ENCODE data around the gene UCP3. TPM values are rescaled to one million over a fixed set of nuclear protein-coding genes. Genes with fewer than 3 reads are reported as not detected.

The UCP3 gene
- total RNA-seq, 2 experiments from 2014 or later: 2.9 TPM

- DNase-seq (no peak), ATAC-seq (no peak)
- POLR2A ChIA-PET: interaction anchor here (1.6 kb wide), 1 partner anchor 22 kb away, joined by 7 read pairs; no protein-coding TSS in a partner anchor
- CTCF ChIA-PET: interaction anchor here (1.1 to 1.5 kb wide), 2 partner anchors 11 to 37 kb away, joined by 4 to 5 read pairs; no protein-coding TSS in a partner anchor
- Mint-ChIP-seq H3K9me3 (ENCODE audit: insufficient read depth) (no peaks in the 10 kb centered on the region), H3K4me1 (ENCODE audit: low read depth) (peaks cover 25% of the 10 kb centered on the region), H3K27ac (no peak overlapping the region), H3K4me3 (no peak overlapping the region), H3K27me3 (ENCODE audit: low read depth) (no peaks in the 10 kb centered on the region), H3K36me3 (ENCODE audit: low read depth) (peaks cover 35% of the 10 kb centered on the region)
Observed at GRCh38 chr11:74017631-74018030, 8.7 kb upstream of the UCP3 start.

GRCh38 chr11:74015919-74016684 lies 7.2 kb upstream of the UCP3 start:
- ATAC-seq (no peak), DNase-seq (no peak)
- peaks cover 44% of the 10 kb centered on the region for H3K36me3 Mint-ChIP-seq (ENCODE audit: low read depth)
- no peaks in the 10 kb centered on the region for H3K9me3 Mint-ChIP-seq (ENCODE audit: insufficient read depth)
- peaks cover 40% of the 10 kb centered on the region for H3K4me1 Mint-ChIP-seq (ENCODE audit: low read depth)
- no peaks in the 10 kb centered on the region for H3K27me3 Mint-ChIP-seq (ENCODE audit: low read depth)
- ChIA-PET POLR2A (interaction anchor here (0.9 to 1.5 kb wide), 3 partner anchors 11 to 34 kb away, joined by 3 to 6 read pairs (median 4); partner anchors contain the start of gene UCP2), CTCF (interaction anchor here (0.6 to 1.9 kb wide), 2 partner anchors 10 to 433 kb away, joined by 3 to 5 read pairs; no protein-coding TSS in a partner anchor)
- no peak overlapping the region for H3K4me3 Mint-ChIP-seq
- H3K27ac Mint-ChIP-seq: no peak overlapping the region

- Mint-ChIP-seq H3K4me1 (ENCODE audit: low read depth) (peaks cover 52% of the 10 kb centered on the region), H3K9me3 (ENCODE audit: insufficient read depth) (no peaks in the 10 kb centered on the region), H3K27me3 (ENCODE audit: low read depth) (no peaks in the 10 kb centered on the region), H3K27ac (peak overlapping the region; percentile 52), H3K36me3 (ENCODE audit: low read depth) (peaks cover 42% of the 10 kb centered on the region), H3K4me3 (no peak overlapping the region)
- POLR2A ChIA-PET: interaction anchor here (1.1 to 6.1 kb wide), 6 partner anchors 9 to 36 kb away, joined by 3 to 51 read pairs (median 4); partner anchors contain the start of gene UCP2
- ATAC-seq (no peak), DNase-seq (no peak)
- CTCF ChIA-PET: interaction anchor here (1.9 kb wide), 1 partner anchor 12 kb away, joined by 5 read pairs; no protein-coding TSS in a partner anchor
Observed at GRCh38 chr11:74014880-74015279, 6.0 kb upstream of the UCP3 start.

GRCh38 chr11:74013141-74013540 lies 4.3 kb upstream of the UCP3 start:
- Mint-ChIP-seq H3K36me3 (ENCODE audit: low read depth) (peaks cover 40% of the 10 kb centered on the region), H3K27ac (no peak overlapping the region)
- CTCF ChIA-PET: interaction anchor here (1.0 to 1.5 kb wide), 6 partner anchors 8 to 158 kb away, joined by 3 to 7 read pairs (median 4); partner anchors contain the start of genes C2CD3 and PPME1

GRCh38 chr11:74012074-74012809 lies 3.4 kb upstream of the UCP3 start:
- H3K4me3 Mint-ChIP-seq: no peak overlapping the region
- peak overlapping the region; percentile 75 for H3K27ac Mint-ChIP-seq
- no peak for ATAC-seq
- no peaks in the 10 kb centered on the region for H3K9me3 Mint-ChIP-seq (ENCODE audit: insufficient read depth)
- ChIA-PET CTCF (interaction anchor here (0.8 to 1.5 kb wide), 3 partner anchors 18 to 159 kb away, joined by 3 to 7 read pairs (median 3); partner anchors contain the start of genes C2CD3 and PPME1), POLR2A (interaction anchor here (1.2 to 6.1 kb wide), 6 partner anchors 10 to 42 kb away, joined by 3 to 51 read pairs (median 7); partner anchors contain the start of gene UCP2)
- no peaks in the 10 kb centered on the region for H3K27me3 Mint-ChIP-seq (ENCODE audit: low read depth)
- no peak for DNase-seq
- H3K4me1 Mint-ChIP-seq (ENCODE audit: low read depth): peaks cover 65% of the 10 kb centered on the region
- H3K36me3 Mint-ChIP-seq (ENCODE audit: low read depth): peaks cover 36% of the 10 kb centered on the region

More at GRCh38 chr11:74013141-74013540, 4.3 kb upstream of the UCP3 start:
- POLR2A ChIA-PET: interaction anchor here (6.1 kb wide), 1 partner anchor 17 kb away, joined by 51 read pairs; no protein-coding TSS in a partner anchor
- Mint-ChIP-seq H3K27me3 (ENCODE audit: low read depth) (no peaks in the 10 kb centered on the region), H3K9me3 (ENCODE audit: insufficient read depth) (no peaks in the 10 kb centered on the region), H3K4me1 (ENCODE audit: low read depth) (peaks cover 60% of the 10 kb centered on the region), H3K4me3 (no peak overlapping the region)
- ATAC-seq (no peak), DNase-seq (no peak)

GRCh38 chr11:74011360-74012073 lies 2.6 kb upstream of the UCP3 start:
- CTCF ChIA-PET: interaction anchor here (0.8 to 1.6 kb wide), 4 partner anchors 16 to 160 kb away, joined by 3 to 7 read pairs (median 4); partner anchors contain the start of genes C2CD3 and PPME1
- POLR2A ChIA-PET: interaction anchor here (1.2 to 6.1 kb wide), 6 partner anchors 9 to 41 kb away, joined by 3 to 51 read pairs (median 7); partner anchors contain the start of gene UCP2
- peaks cover 29% of the 10 kb centered on the region for H3K36me3 Mint-ChIP-seq (ENCODE audit: low read depth)
- no peak for DNase-seq
- H3K9me3 Mint-ChIP-seq (ENCODE audit: insufficient read depth): no peaks in the 10 kb centered on the region
- peak; percentile 81 for ATAC-seq
- no peaks in the 10 kb centered on the region for H3K27me3 Mint-ChIP-seq (ENCODE audit: low read depth)
- no peak overlapping the region for H3K4me3 Mint-ChIP-seq
- peak overlapping the region; percentile 75 for H3K27ac Mint-ChIP-seq
- H3K4me1 Mint-ChIP-seq (ENCODE audit: low read depth): peaks cover 70% of the 10 kb centered on the region

- ATAC-seq: no peak
- H3K9me3 Mint-ChIP-seq (ENCODE audit: insufficient read depth): no peaks in the 10 kb centered on the region
- H3K4me1 Mint-ChIP-seq (ENCODE audit: low read depth): peaks cover 79% of the 10 kb centered on the region
- no peaks in the 10 kb centered on the region for H3K27me3 Mint-ChIP-seq (ENCODE audit: low read depth)
- H3K27ac Mint-ChIP-seq: peak overlapping the region; percentile 75
- no peak overlapping the region for H3K4me3 Mint-ChIP-seq
- DNase-seq: no peak
- H3K36me3 Mint-ChIP-seq (ENCODE audit: low read depth): peaks cover 23% of the 10 kb centered on the region
- POLR2A ChIA-PET: interaction anchor here (1.1 to 6.1 kb wide), 4 partner anchors 8 to 31 kb away, joined by 4 to 51 read pairs (median 14); partner anchors contain the start of gene UCP2
- CTCF ChIA-PET: interaction anchor here (0.7 to 1.6 kb wide), 4 partner anchors 13 to 30 kb away, joined by 3 to 5 read pairs (median 4); partner anchors contain the start of gene UCP2
Observed at GRCh38 chr11:74010306-74011300, 1.7 kb upstream of the UCP3 start.

GRCh38 chr11:74009675-74010305 lies 905 bp upstream of the UCP3 start:
- no peaks in the 10 kb centered on the region for H3K27me3 Mint-ChIP-seq (ENCODE audit: low read depth)
- no peak overlapping the region for H3K4me3 Mint-ChIP-seq
- ChIA-PET CTCF (interaction anchor here (0.7 to 2.3 kb wide), 6 partner anchors 12 to 46 kb away, joined by 3 to 7 read pairs (median 4); partner anchors contain the start of gene UCP2), POLR2A (interaction anchor here (1.1 to 6.1 kb wide), 5 partner anchors 14 to 38 kb away, joined by 3 to 51 read pairs (median 21); partner anchors contain the start of gene UCP2)
- ATAC-seq: no peak
- peak overlapping the region; percentile 75 for H3K27ac Mint-ChIP-seq
- H3K9me3 Mint-ChIP-seq (ENCODE audit: insufficient read depth): no peaks in the 10 kb centered on the region
- H3K36me3 Mint-ChIP-seq (ENCODE audit: low read depth): peaks cover 18% of the 10 kb centered on the region
- peaks cover 79% of the 10 kb centered on the region for H3K4me1 Mint-ChIP-seq (ENCODE audit: low read depth)
- no peak for DNase-seq

- POLR2A ChIA-PET: interaction anchor here (1.1 to 2.9 kb wide), 4 partner anchors 13 to 38 kb away, joined by 3 to 33 read pairs (median 14); partner anchors contain the start of gene UCP2
- peaks cover 79% of the 10 kb centered on the region for H3K4me1 Mint-ChIP-seq (ENCODE audit: low read depth)
- ATAC-seq: no peak
- no peak for DNase-seq
- no peaks in the 10 kb centered on the region for H3K9me3 Mint-ChIP-seq (ENCODE audit: insufficient read depth)
- no peaks in the 10 kb centered on the region for H3K27me3 Mint-ChIP-seq (ENCODE audit: low read depth)
- H3K36me3 Mint-ChIP-seq (ENCODE audit: low read depth): peaks cover 16% of the 10 kb centered on the region
- peak overlapping the region; percentile 76 for H3K27ac Mint-ChIP-seq
- CTCF ChIA-PET: interaction anchor here (1.0 to 2.3 kb wide), 3 partner anchors 12 to 45 kb away, joined by 3 to 7 read pairs (median 6); no protein-coding TSS in a partner anchor
- no peak overlapping the region for H3K4me3 Mint-ChIP-seq
Observed at GRCh38 chr11:74009230-74009547, 304 bp upstream of the UCP3 start.
